Hepatocyte (in vitro differentiated cells): ENCODE results near the gene GULP1.

ENCODE experiments used
- EZH2 ChIP-seq: fragments of 200-600 bp; sonication (generic); IDR thresholded peaks from 2 replicates; pipeline ENCODE4 v1.6.1; 2016; ENCODE audit warnings: antibody characterized with exemption, mild to moderate bottlenecking, borderline replicate concordance
- EZH2phosphoT487 ChIP-seq: fragments of 200-600 bp; sonication (generic); IDR thresholded peaks from one replicate; pipeline ENCODE4 v1.6.1; 2018; ENCODE audit warnings: antibody characterized with exemption, mild to moderate bottlenecking, low read depth, moderate library complexity; ENCODE audit not compliant: unreplicated experiment, severe bottlenecking
- TF ChIP-seq, protein P1 (sequence below): fragments of 200-600 bp; sonication (generic); IDR thresholded peaks from 2 replicates; pipeline ENCODE4 v1.5.1; 2016; ENCODE audit warnings: antibody characterized with exemption, mild to moderate bottlenecking; ENCODE audit not compliant: poor library complexity

- TF ChIP-seq, protein P1, sequence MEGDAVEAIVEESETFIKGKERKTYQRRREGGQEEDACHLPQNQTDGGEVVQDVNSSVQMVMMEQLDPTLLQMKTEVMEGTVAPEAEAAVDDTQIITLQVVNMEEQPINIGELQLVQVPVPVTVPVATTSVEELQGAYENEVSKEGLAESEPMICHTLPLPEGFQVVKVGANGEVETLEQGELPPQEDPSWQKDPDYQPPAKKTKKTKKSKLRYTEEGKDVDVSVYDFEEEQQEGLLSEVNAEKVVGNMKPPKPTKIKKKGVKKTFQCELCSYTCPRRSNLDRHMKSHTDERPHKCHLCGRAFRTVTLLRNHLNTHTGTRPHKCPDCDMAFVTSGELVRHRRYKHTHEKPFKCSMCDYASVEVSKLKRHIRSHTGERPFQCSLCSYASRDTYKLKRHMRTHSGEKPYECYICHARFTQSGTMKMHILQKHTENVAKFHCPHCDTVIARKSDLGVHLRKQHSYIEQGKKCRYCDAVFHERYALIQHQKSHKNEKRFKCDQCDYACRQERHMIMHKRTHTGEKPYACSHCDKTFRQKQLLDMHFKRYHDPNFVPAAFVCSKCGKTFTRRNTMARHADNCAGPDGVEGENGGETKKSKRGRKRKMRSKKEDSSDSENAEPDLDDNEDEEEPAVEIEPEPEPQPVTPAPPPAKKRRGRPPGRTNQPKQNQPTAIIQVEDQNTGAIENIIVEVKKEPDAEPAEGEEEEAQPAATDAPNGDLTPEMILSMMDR: no peak
- TF ChIP-seq EZH2 (no peak), EZH2phosphoT487 (no peak)
Measured at GRCh38 chr2:188425266-188425665, 133.6 kb downstream of the GULP1 start.
